ENCODE data around the gene C3.

DNA sequence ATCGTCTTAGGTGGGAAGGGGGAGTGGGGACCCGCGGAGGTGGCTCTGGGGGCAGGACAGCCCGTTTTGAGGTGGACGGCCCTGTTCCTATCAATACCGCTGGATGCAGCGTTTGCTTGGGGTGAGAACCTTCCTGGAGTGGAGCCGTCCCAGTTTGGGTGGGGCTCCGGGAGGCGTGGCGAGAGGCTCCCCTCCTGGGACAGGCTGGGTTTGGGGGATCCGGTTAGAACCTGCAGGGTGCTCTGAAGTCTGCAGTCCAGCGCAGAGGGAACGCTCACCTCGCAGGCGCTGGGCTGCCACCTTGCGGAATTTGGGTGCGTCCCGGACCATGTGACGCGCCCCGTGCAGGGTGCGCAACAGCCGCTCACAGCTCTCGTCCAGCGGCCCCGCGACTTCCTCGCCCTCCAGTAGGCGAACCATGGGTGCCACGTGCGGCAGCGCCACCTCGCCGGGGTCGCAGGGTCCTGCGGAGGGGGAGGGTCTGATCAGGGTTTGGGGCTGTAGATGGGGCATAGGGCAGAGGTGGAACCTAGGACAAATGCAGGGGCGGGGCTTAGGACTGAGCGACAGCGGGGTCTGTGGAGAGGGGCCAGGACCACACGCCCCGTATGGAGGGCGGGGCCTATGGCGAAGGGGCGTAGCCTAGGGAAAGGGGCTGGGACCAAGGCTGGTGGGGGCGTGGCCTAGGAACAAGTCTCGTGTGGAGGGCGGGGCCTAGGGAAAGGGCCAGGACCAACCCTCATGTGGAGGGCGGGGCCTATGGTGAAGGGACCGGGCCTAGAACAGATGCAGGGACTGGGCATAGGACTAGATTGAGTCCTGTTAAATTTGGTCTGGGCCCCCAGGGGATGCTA, 33.0 kb upstream of the C3 start:
- TF ChIP-seq, protein P1, sequence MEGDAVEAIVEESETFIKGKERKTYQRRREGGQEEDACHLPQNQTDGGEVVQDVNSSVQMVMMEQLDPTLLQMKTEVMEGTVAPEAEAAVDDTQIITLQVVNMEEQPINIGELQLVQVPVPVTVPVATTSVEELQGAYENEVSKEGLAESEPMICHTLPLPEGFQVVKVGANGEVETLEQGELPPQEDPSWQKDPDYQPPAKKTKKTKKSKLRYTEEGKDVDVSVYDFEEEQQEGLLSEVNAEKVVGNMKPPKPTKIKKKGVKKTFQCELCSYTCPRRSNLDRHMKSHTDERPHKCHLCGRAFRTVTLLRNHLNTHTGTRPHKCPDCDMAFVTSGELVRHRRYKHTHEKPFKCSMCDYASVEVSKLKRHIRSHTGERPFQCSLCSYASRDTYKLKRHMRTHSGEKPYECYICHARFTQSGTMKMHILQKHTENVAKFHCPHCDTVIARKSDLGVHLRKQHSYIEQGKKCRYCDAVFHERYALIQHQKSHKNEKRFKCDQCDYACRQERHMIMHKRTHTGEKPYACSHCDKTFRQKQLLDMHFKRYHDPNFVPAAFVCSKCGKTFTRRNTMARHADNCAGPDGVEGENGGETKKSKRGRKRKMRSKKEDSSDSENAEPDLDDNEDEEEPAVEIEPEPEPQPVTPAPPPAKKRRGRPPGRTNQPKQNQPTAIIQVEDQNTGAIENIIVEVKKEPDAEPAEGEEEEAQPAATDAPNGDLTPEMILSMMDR (IDR thresholded peaks at IDR 0.05 in 2 of 3, conservative IDR thresholded peaks at IDR 0.05 in 1 of 3; ENCODE audit: borderline replicate concordance in 1 of 3, insufficient read depth in 1 of 3, low read depth in 2 of 3, low read length in 2 of 3) = peak in 2 of 3 experiments; percentile 25 to 43; a peak in 4 of 6 replicates
- TF ChIP-seq POLR2A (IDR thresholded peaks at IDR 0.05; ENCODE audit: borderline replicate concordance, extremely low read depth, insufficient read depth, insufficient read length) (peak; percentile 51), EZH2 (IDR thresholded peaks at IDR 0.05) (no peak), JUND (IDR thresholded peaks at IDR 0.05) (0 out of 2 replicates have a peak, but pooled peaks have one; percentile 20), YY1 (IDR thresholded peaks at IDR 0.05; ENCODE audit: extremely low read depth, insufficient replicate concordance, low read depth, low read length) (no peak), POLR2AphosphoS5 (IDR thresholded peaks at IDR 0.05; ENCODE audit: low read depth, low read length) (no peak; the same call in 1 of the 2 replicates), CEBPB (IDR thresholded peaks at IDR 0.05; ENCODE audit: low read depth) (no peak), EGR1 (IDR thresholded peaks at IDR 0.05; ENCODE audit: low read depth) (no peak), RAD21 (IDR thresholded peaks at IDR 0.05; ENCODE audit: low read depth) (peak; percentile 78), SIN3A (IDR thresholded peaks at IDR 0.05; ENCODE audit: low read depth) (no peak), SRF (IDR thresholded peaks at IDR 0.05; ENCODE audit: low read depth) (no peak; the same call in 1 of the 2 replicates)
- TF ChIP-seq, protein P2, sequence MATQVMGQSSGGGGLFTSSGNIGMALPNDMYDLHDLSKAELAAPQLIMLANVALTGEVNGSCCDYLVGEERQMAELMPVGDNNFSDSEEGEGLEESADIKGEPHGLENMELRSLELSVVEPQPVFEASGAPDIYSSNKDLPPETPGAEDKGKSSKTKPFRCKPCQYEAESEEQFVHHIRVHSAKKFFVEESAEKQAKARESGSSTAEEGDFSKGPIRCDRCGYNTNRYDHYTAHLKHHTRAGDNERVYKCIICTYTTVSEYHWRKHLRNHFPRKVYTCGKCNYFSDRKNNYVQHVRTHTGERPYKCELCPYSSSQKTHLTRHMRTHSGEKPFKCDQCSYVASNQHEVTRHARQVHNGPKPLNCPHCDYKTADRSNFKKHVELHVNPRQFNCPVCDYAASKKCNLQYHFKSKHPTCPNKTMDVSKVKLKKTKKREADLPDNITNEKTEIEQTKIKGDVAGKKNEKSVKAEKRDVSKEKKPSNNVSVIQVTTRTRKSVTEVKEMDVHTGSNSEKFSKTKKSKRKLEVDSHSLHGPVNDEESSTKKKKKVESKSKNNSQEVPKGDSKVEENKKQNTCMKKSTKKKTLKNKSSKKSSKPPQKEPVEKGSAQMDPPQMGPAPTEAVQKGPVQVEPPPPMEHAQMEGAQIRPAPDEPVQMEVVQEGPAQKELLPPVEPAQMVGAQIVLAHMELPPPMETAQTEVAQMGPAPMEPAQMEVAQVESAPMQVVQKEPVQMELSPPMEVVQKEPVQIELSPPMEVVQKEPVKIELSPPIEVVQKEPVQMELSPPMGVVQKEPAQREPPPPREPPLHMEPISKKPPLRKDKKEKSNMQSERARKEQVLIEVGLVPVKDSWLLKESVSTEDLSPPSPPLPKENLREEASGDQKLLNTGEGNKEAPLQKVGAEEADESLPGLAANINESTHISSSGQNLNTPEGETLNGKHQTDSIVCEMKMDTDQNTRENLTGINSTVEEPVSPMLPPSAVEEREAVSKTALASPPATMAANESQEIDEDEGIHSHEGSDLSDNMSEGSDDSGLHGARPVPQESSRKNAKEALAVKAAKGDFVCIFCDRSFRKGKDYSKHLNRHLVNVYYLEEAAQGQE (IDR thresholded peaks at IDR 0.05; ENCODE audit: low read depth) = no peak
- TF ChIP-seq, protein P3, sequence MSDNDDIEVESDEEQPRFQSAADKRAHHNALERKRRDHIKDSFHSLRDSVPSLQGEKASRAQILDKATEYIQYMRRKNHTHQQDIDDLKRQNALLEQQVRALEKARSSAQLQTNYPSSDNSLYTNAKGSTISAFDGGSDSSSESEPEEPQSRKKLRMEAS (IDR thresholded peaks at IDR 0.05) = peak; percentile 99
